Measurements from ENCODE around the gene MYCBP. TPM values are rescaled to one million over a fixed set of nuclear protein-coding genes. Genes with fewer than 3 reads are reported as not detected.
"Not testable (repeated sequence)": the region's sequence is repeated elsewhere in the genome, so short reads cannot be mapped to it uniquely, and the experiment has no call there.

Gene MYCBP
- total and polyA plus RNA-seq, 7 donors = 13.0 to 55.7 (median 18.9) TPM

- intact Hi-C loops (cut with DNase I) = no loop called here
- TF ChIP-seq POLR2AphosphoS5 (IDR thresholded peaks at IDR 0.05) (no peak), EP300 (IDR thresholded peaks at IDR 0.05) (no peak), POLR2A (IDR thresholded peaks at IDR 0.05) (no peak), CTCF (IDR thresholded peaks at IDR 0.05) (no peak)
- Histone ChIP-seq H3K9me3 (no peaks in the 10 kb centered on the region), H3K4me1 (no peaks in the 10 kb centered on the region), H3K36me3 (peaks cover 7 to 95% (median 29%) of the 10 kb centered on the region in 4 donors), H3K4me3 (no peak overlapping the region), H3K27me3 (no peaks in the 10 kb centered on the region), H3K27ac (no peak overlapping the region)
- WGBS, 2 donors = 54 to 78% methylated on average over 1 of the region's 1 CpG
- DNase-seq = no peak
These were observed 25.1 kb downstream of the MYCBP start for GRCh38 chr1:38848071-38848470.

GRCh38 chr1:38846210-38846609 lies 26.9 kb downstream of the MYCBP start:
- WGBS, 2 donors = 92 to 93% methylated on average over 3 of the region's 3 CpGs
- intact Hi-C loops (cut with DNase I) = no loop called here

GRCh38 chr1:38845088-38845487 lies 28.1 kb downstream of the MYCBP start:
- H3K4me3 ChIP-seq; H3K4me1 ChIP-seq; H3K27me3 ChIP-seq; H3K27ac ChIP-seq; H3K9me3 ChIP-seq; DNase-seq; intact Hi-C loops (cut with DNase I): not testable (repeated sequence)
- WGBS, 2 donors = 98 to 99% methylated on average over 3 of the region's 3 CpGs
- peaks cover 7 to 87% (median 29%) of the 10 kb centered on the region in 4 donors for H3K36me3 ChIP-seq

More at GRCh38 chr1:38846210-38846609, 26.9 kb downstream of the MYCBP start:
- Histone ChIP-seq H3K27me3 (no peaks in the 10 kb centered on the region), H3K36me3 (peaks cover 7 to 93% (median 31%) of the 10 kb centered on the region in 4 donors), H3K27ac (no peak overlapping the region), H3K9me3 (no peaks in the 10 kb centered on the region), H3K4me3 (no peak overlapping the region), H3K4me1 (no peaks in the 10 kb centered on the region)
- no peak for DNase-seq
- TF ChIP-seq CTCF (IDR thresholded peaks at IDR 0.05) = no peak
- TF ChIP-seq POLR2A (IDR thresholded peaks at IDR 0.05) = no peak
- no peak for TF ChIP-seq EP300 (IDR thresholded peaks at IDR 0.05)
- no peak for TF ChIP-seq POLR2AphosphoS5 (IDR thresholded peaks at IDR 0.05)

GRCh38 chr1:38840281-38840680 lies 32.9 kb downstream of the MYCBP start:
- 74 to 75% methylated on average over 2 of the region's 2 CpGs for WGBS, 2 donors
- no peak for TF ChIP-seq POLR2AphosphoS5 (IDR thresholded peaks at IDR 0.05)
- no peak for TF ChIP-seq POLR2A (IDR thresholded peaks at IDR 0.05)
- TF ChIP-seq EP300 (IDR thresholded peaks at IDR 0.05) = no peak
- TF ChIP-seq CTCF (IDR thresholded peaks at IDR 0.05) = no peak
- intact Hi-C loops (cut with DNase I) = no loop called here

GRCh38 chr1:38839363-38839762 lies 33.8 kb downstream of the MYCBP start:
- TF ChIP-seq POLR2A (IDR thresholded peaks at IDR 0.05) (no peak), CTCF (IDR thresholded peaks at IDR 0.05) (no peak)
- no peak for DNase-seq
- H3K4me3 ChIP-seq = no peak overlapping the region
- no peaks in the 10 kb centered on the region for H3K27me3 ChIP-seq
- peaks cover 3 to 56% (median 17%) of the 10 kb centered on the region in 4 donors for H3K36me3 ChIP-seq
- 89 to 92% methylated on average over 9 of the region's 9 CpGs for WGBS, 2 donors
- intact Hi-C loops (cut with DNase I) = loop anchor here (10.0 kb wide), 1 partner anchor 805 kb away; no protein-coding TSS in a partner anchor
- no peaks in the 10 kb centered on the region for H3K4me1 ChIP-seq
- H3K27ac ChIP-seq = no peak overlapping the region
- no peaks in the 10 kb centered on the region for H3K9me3 ChIP-seq

More at GRCh38 chr1:38840281-38840680, 32.9 kb downstream of the MYCBP start:
- Histone ChIP-seq H3K27me3 (no peaks in the 10 kb centered on the region), H3K4me3 (no peak overlapping the region), H3K36me3 (peaks cover 10 to 65% (median 19%) of the 10 kb centered on the region in 4 donors), H3K27ac (no peak overlapping the region), H3K4me1 (no peaks in the 10 kb centered on the region), H3K9me3 (no peaks in the 10 kb centered on the region)
- DNase-seq = no peak

GRCh38 chr1:38836316-38836715 lies 36.8 kb downstream of the MYCBP start:
- peaks cover 3 to 31% (median 14%) of the 10 kb centered on the region in 4 donors for H3K36me3 ChIP-seq
- H3K4me1 ChIP-seq, H3K9me3 ChIP-seq, H3K4me3 ChIP-seq, H3K27ac ChIP-seq, H3K27me3 ChIP-seq, DNase-seq: not testable (repeated sequence)
- WGBS, 2 donors = 91 to 92% methylated on average over 10 of the region's 10 CpGs
- intact Hi-C loops (cut with DNase I) = loop anchor here (10.0 kb wide), 1 partner anchor 802 kb away; no protein-coding TSS in a partner anchor

Measured in sigmoid colon (tissue), 7 donors.